ENCODE results near the gene NRG2. TPM values are rescaled to one million over a fixed set of nuclear protein-coding genes. Genes with fewer than 3 reads are reported as not detected.

Gene NRG2
- total RNA-seq, 1 experiment from 2014 or later: 0.23 TPM

- POLR2A ChIA-PET: interaction anchor here (0.6 kb wide), 1 partner anchor 12 kb away, joined by 3 read pairs; no protein-coding TSS in a partner anchor
- Mint-ChIP-seq H3K36me3 (ENCODE audit: insufficient read depth, unreplicated experiment) (no peaks in the 10 kb centered on the region), H3K4me3 (ENCODE audit: unreplicated experiment) (no peak overlapping the region), H3K4me1 (ENCODE audit: insufficient read depth, unreplicated experiment) (no peaks in the 10 kb centered on the region), H3K27me3 (ENCODE audit: insufficient read depth, unreplicated experiment) (peaks cover 97% of the 10 kb centered on the region), H3K27ac (ENCODE audit: low read depth, unreplicated experiment) (no peak overlapping the region), H3K9me3 (ENCODE audit: unreplicated experiment) (no peaks in the 10 kb centered on the region)
- intact Hi-C loops (cut with micrococcal nuclease): no loop called here
- CTCF ChIA-PET: no interaction called here
- DNase-seq (ENCODE audit: unreplicated experiment): no peak
- TF ChIP-seq, protein P1, sequence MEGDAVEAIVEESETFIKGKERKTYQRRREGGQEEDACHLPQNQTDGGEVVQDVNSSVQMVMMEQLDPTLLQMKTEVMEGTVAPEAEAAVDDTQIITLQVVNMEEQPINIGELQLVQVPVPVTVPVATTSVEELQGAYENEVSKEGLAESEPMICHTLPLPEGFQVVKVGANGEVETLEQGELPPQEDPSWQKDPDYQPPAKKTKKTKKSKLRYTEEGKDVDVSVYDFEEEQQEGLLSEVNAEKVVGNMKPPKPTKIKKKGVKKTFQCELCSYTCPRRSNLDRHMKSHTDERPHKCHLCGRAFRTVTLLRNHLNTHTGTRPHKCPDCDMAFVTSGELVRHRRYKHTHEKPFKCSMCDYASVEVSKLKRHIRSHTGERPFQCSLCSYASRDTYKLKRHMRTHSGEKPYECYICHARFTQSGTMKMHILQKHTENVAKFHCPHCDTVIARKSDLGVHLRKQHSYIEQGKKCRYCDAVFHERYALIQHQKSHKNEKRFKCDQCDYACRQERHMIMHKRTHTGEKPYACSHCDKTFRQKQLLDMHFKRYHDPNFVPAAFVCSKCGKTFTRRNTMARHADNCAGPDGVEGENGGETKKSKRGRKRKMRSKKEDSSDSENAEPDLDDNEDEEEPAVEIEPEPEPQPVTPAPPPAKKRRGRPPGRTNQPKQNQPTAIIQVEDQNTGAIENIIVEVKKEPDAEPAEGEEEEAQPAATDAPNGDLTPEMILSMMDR (IDR thresholded peaks at IDR 0.05; ENCODE audit: unreplicated experiment): no peak
- BruUV-seq (replicated peaks): no TSS peak
Measured at GRCh38 chr5:139829471-139829870, 213.6 kb downstream of the NRG2 start.

DNA sequence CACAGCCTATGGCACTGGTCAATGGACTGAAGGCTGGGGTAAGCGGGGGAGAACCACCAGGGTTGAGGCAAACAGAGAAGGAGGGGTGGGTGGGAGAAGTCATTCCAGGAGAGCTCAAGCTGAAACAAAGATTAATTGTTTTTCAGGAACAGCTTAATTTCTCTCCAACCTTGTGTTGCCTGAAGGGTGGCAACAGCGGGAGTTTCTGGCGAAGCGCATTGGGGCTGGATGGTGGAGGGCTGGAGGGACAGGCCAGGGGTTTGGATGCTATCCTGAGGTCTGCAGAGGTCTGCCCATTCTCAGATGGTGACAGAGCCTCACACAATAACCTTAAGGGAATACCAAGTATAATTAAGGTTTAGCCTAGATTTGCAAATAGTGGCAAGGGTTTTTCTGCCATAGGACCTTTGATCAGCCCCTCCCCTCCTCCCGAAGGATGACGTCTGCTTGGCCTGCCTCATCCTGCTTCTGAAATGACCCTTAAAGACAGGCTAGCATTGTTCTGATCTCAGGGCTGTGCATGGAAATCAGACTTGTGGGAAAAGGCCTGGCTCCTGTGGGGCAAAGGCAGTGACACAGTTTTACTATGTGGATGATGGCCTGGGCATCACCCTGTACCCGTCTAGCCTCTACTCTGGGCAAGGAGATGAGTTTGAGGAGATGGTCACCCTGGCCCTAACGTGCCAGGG, 214.7 kb downstream of the NRG2 start:
- intact Hi-C loops (cut with micrococcal nuclease): no loop called here
- Mint-ChIP-seq H3K4me3 (ENCODE audit: unreplicated experiment) (no peak overlapping the region), H3K36me3 (ENCODE audit: insufficient read depth, unreplicated experiment) (no peaks in the 10 kb centered on the region), H3K27ac (ENCODE audit: low read depth, unreplicated experiment) (no peak overlapping the region), H3K4me1 (ENCODE audit: insufficient read depth, unreplicated experiment) (no peaks in the 10 kb centered on the region), H3K27me3 (ENCODE audit: insufficient read depth, unreplicated experiment) (peaks cover 86% of the 10 kb centered on the region), H3K9me3 (ENCODE audit: unreplicated experiment) (no peaks in the 10 kb centered on the region)
- TF ChIP-seq, protein P1 (IDR thresholded peaks at IDR 0.05; ENCODE audit: unreplicated experiment): no peak
- no peak for DNase-seq (ENCODE audit: unreplicated experiment)
- BruUV-seq (replicated peaks): no TSS peak
- CTCF ChIA-PET: interaction anchor here (0.6 to 1.0 kb wide), 3 partner anchors 36 to 141 kb away, joined by 3 to 6 read pairs (median 3); no protein-coding TSS in a partner anchor
- POLR2A ChIA-PET: no interaction called here

DNA sequence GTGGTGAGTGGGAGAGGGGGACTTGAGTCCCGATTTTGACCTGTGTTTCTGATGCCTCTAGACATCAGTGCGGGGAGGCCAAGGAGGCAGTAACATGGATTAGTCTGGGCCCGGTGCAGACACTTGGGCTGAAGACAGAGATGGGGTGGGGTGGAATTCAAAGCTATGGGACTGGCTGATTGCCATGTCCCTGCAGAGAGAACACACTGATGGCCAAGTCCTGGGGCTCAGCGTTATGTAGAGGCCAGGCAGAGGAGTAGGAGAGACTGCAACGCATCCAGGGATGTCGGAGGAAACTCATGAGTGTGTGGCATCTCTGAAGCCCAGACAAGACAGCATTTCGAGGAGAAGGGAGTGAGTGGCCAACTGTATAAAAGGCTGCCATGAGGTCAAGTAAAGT, 217.4 kb downstream of the NRG2 start:
- Mint-ChIP-seq H3K9me3 (ENCODE audit: unreplicated experiment) (no peaks in the 10 kb centered on the region), H3K27ac (ENCODE audit: low read depth, unreplicated experiment) (no peak overlapping the region), H3K27me3 (ENCODE audit: insufficient read depth, unreplicated experiment) (peaks cover 67% of the 10 kb centered on the region), H3K4me3 (ENCODE audit: unreplicated experiment) (no peak overlapping the region), H3K36me3 (ENCODE audit: insufficient read depth, unreplicated experiment) (no peaks in the 10 kb centered on the region), H3K4me1 (ENCODE audit: insufficient read depth, unreplicated experiment) (no peaks in the 10 kb centered on the region)
- ChIA-PET CTCF (interaction anchor here (1.3 to 1.5 kb wide), 3 partner anchors 10 to 143 kb away, joined by 3 to 10 read pairs (median 5); no protein-coding TSS in a partner anchor), POLR2A (no interaction called here)
- intact Hi-C loops (cut with micrococcal nuclease): no loop called here
- no TSS peak for BruUV-seq (replicated peaks)
- TF ChIP-seq, protein P1 (IDR thresholded peaks at IDR 0.05; ENCODE audit: unreplicated experiment): no peak
- DNase-seq (ENCODE audit: unreplicated experiment): no peak

- Mint-ChIP-seq H3K4me1 (ENCODE audit: insufficient read depth, unreplicated experiment) (no peaks in the 10 kb centered on the region), H3K36me3 (ENCODE audit: insufficient read depth, unreplicated experiment) (no peaks in the 10 kb centered on the region), H3K27ac (ENCODE audit: low read depth, unreplicated experiment) (no peak overlapping the region), H3K27me3 (ENCODE audit: insufficient read depth, unreplicated experiment) (peaks cover 67% of the 10 kb centered on the region), H3K9me3 (ENCODE audit: unreplicated experiment) (peaks cover 3% of the 10 kb centered on the region), H3K4me3 (ENCODE audit: unreplicated experiment) (no peak overlapping the region)
- CTCF ChIA-PET: interaction anchor here (0.8 to 3.2 kb wide), 2 partner anchors 58 to 144 kb away, joined by 5 to 14 read pairs; no protein-coding TSS in a partner anchor
- POLR2A ChIA-PET: no interaction called here
- BruUV-seq (replicated peaks): no TSS peak
- TF ChIP-seq, protein P1 (IDR thresholded peaks at IDR 0.05; ENCODE audit: unreplicated experiment): no peak
- no peak for DNase-seq (ENCODE audit: unreplicated experiment)
- intact Hi-C loops (cut with micrococcal nuclease): no loop called here
Measured at GRCh38 chr5:139823757-139824355, 219.2 kb downstream of the NRG2 start.

Measured in MCF 10A (cell line).